HG03558 (cell line): ENCODE measurements around the gene EMX1.
A peak's percentile ranks its signal among the peaks of the same experiment; 100 is the strongest.
"Not testable (repeated sequence)": the region's sequence is repeated elsewhere in the genome, so short reads cannot be mapped to it uniquely, and the experiment has no call there.

ENCODE experiments used
- ATAC-seq: cut with Tn5 transposase; IDR thresholded peaks from one replicate; pipeline ENCODE4 v1.9.1; 2021; ENCODE audit warnings: moderate number of reproducible peaks; ENCODE audit not compliant: unreplicated experiment; ENCODE audit errors: extremely low read depth

The EMX1 gene

DNA sequence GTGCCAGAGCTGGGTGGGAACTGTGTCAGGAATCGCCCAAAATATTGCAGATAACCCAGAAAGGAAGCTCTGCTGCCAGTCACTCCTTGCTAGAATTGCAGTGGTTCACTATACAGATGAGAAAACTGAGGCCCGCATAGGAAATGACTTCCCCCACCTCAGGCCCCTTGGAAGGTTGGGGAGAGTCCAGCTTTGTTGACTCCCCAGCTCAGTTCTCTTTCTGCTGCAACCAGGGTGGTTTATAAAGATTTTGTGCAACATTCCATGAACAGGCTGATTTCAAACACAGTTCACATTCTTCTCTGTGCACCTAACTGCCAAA is 18.8 kb upstream of the EMX1 start:
- no peak for ATAC-seq

DNA sequence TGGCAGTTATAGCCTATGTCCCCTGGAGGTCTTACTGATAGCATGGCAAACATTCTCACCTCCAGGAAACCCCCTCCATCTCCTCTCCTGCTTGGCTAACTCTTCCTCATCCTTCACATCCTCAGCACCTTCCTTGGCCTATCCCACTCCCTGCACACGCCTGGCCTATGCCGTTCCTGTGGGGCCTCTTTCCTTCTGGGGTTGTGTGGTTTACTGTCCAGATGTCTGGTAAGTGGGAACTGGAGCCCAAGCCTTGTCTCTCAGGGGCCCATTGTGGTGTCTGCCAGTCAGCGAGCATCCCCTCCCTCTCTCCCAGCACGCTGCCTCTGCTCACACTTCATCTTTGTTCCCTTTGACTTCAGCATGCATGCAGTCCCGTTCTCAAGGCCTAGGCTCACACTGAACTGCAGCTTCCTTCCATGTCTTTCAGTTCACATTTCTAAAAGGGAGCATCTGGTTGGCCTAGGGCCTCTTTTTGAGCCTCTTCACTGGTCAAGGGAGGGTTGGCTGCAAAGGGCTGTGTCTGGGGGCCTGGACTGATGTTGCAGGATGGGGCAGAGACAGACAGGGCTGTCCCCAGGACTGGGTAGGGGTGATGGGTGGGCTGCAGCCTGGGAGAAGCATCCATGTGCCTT is 17.0 kb upstream of the EMX1 start:
- ATAC-seq, result no peak

DNA sequence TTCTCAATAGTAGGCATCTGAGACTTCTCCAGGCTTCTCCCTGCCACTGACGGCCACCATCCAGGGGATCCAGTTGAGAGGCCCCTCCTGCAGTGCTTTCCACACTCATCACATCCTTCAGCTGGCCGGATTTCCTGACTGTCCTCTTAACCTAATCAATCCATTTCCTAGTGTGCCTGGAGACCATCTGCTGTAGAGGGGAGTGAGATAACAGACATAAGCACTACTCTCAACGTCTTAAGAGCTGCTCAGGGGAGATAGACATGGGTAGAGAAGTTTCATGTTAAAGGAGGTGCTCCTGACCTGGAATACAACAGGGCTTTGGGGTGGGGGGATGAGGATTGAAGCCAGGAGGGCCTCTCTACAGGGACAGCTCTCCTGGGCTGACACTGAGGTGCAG is 15.9 kb upstream of the EMX1 start:
- no peak for ATAC-seq

DNA sequence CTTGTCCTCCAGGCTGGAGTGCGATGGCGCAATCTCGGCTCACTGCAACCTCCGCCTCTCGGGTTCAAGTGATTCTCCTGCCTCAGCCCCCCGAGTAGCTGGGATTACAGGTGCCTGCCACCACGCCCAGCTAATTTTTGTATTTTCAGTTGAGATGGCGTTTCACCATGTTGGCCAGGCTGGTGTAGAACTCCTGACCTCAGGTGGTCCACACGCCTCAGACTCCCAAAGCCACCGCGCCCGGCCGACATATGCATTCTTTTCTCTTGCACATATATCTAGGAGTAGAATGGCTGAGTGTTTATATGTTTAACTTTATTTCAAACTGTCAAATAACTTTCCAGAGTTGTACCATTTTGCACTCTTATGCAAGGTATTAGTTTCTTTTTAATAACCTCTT is 9.9 kb upstream of the EMX1 start:
- not testable (repeated sequence) for ATAC-seq

DNA sequence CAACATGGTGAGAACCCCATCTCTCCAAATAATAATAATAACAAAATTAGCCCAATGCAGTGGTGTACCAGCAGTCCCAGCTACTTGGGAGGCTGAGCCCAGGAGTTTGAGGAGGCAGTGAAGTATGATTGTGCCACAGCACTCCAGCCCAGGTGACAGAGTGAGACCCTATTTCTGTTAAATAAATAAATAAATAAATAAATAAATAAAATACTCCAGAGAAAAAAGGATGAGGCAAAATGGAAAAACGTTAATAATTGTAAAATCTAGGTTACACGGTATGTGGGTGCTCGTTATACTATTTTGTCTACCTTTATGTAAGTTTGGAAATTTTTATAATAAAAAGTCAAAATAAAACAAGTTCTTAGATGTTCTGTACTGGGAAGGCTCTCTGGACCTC is 8.6 kb upstream of the EMX1 start:
- ATAC-seq, result no peak

DNA sequence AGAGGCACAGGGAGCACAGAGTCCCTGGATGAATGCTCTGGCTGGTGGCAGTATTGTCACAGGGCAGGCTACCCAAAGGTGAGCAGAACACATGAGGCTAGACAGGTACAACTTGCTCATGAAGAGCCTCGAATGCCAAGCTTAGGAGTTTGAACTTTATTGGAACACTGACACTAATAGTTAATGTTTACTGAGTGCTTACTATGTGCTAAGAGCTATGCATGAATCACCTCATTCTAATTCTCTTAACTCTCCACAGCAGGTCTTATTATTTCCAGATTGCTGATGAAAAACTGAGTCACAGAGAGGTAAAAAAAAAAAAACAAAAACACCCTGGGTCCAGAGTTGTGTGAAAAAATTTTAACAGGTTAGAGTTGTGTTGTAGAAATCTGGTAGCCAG is 6.1 kb upstream of the EMX1 start:
- no peak for ATAC-seq

DNA sequence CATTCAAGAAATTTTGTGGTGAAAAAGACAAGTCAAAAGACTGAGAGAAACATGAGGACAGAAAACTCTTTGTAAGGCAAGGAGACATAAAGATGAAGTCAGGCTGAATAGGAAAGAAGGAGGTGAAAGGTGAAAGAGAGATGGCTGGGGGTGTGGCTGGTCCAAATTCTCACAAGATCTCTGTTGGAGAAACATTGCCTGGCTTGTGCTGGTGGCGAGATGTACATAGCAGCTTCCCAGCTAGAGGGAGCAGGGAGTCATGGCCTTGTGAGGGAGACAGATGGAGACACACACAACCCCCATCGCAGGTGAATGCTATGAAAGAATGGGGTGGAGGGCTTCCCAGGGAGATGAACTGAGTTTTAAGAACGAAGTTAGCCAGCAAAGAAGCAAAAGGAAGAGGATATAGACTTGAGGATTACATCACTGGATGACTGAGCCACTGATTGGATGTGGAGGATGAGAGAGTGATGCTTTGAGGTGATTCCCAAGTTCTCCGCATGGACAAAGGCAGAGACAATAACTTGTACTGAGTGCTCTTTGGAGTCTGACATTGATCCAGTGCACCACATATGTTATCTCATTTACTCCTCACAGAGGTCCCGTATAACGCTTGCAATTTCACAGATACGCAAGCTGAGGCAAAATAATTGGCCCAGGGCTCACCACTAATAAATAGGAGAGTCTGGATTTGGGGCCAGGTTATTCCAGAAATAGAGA is 3.7 kb upstream of the EMX1 start:
- ATAC-seq, result no peak

DNA sequence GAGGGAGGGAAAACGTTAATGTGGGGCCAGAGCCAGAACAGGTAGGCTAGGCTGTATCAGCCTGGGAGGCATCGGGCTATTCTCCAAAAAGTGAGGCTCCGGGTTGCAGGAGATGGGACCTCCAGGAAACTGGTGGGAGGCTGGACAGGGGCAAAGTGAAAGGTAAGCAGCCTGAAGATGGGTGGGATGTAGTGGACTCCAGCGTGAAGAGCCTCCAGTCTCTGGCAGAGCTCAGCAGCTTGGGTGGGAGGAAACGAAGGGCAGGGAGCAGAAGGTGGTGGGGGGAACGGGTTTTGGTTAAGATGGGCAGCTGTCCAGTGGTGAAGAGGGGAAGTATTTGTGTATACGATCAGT is 3.1 kb upstream of the EMX1 start:
- ATAC-seq, result no peak

DNA sequence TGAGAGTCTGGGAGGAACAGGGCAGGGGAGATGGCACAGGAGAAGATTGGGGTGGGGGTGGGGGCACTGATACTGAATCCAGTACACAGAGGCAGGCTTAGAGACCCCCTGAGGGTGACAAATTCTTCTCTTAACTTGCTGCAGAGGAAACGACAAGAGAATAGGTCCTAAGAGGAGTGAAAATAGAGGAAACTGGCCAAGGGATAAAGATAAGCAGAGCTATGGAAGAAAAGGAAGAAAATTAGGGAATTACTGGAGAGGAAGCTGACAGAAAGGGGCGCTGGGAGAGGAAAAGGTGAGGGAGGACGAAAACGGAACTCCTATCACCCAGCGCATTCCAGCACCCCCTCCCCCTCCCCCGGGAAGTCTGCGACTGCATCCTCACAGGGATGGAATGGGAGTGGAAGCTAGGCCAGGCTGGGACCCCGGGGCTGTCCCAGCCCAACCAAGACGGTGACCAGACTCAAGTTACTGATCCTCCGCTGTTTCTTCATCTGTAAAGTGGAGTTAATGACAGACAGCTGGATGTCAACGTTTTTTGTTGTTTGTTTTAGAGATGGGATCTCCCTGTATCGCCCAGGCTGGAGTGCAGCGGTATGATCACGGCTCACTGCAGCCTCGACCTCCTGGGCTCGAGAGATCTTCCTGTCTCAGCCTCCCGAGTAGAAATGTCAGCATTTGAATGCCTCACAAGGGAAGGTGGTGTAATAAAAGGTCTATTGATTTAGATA is 2.6 kb upstream of the EMX1 start:
- no peak for ATAC-seq

DNA sequence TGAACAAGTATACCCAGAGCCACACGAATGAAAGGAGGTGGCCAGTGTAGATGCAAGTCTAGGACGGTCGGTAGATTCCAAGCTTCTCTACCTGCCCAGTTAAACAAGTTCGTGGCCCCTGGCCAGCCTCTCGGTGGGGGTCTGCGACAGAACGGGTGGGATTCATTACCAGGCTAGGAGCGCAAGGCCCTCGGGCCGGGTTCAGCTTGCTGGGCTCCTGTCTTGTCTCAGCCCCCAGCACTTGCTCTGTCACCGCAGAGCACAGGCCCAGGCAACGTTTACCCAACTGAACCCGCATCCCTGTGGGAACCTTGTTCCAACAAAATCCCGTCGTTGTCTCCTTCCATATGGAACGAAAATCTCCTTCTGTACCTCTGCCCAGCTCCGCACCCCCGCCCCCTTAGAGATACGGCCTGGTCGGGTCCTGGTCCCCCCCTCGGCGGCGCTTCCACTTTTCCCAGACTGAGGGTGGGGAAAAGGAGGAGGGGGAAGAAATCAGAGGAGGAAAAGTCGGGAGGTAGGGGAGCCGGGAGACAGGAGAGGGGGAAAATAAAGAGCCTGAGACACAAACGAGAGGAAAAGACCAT is 1.9 kb upstream of the EMX1 start:
- ATAC-seq, result no peak

DNA sequence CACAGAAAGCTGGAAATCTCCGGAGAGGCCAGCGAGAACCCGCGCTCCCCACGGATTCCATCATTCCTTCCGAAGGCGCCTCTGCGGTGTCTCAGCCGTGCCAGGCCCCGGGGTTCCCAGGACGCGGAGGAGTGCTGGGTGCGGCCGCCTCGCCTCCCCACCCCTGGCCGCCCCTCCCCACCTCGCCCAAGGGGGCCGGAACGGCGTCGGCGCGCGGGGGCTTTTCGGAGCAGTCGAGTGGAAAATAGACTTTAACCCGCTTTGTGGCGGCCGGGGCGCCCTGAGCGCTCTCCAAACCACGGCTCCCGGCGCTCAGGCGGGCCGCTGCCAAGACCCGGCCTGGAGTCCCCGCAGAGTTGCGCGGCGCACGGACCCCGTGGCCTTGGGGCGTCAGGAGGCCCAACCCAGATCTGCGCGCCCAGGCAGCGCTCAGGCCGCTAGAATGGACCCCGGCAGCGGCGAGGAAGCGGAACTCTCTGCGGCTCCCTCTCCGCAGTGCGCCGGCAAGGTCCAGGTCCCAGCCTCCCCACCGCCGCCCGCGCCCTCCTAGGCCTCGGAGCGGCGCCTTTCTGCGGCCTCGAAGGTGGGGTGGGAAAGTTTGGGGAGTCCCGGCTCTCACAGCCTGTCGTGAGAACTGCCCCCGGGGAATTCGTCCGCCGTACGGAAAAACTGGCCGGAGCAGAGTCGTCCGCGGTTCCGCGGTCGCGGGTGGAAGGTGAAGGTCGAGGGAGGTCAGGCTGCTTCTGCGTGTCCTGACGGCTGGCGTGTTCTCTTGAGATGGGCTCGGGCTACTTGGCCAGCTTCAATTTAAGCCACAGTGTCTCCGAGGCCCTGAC is 1.2 kb upstream of the EMX1 start:
- ATAC-seq, result peak; percentile 35

DNA sequence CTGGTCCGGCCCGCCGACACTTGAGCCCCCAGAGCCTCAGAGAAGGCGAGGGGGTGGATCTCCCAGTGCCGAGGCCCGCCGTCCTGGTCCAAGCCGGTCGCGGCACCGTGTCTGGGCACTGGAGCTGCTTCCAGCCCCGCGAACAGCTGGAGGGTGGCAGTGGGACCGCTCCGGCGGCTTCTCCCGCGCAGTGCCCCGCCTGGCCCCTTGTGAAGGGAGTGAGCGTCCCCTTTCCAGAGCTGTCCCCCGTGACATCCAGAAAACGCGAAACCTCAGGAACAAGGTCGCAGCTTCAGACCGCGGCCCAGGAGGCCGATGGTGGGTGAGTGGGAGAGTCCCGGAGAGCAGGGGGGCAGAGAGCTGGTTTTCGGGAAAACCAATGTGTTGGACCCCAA is 579 bp upstream of the EMX1 start:
- no peak for ATAC-seq

DNA sequence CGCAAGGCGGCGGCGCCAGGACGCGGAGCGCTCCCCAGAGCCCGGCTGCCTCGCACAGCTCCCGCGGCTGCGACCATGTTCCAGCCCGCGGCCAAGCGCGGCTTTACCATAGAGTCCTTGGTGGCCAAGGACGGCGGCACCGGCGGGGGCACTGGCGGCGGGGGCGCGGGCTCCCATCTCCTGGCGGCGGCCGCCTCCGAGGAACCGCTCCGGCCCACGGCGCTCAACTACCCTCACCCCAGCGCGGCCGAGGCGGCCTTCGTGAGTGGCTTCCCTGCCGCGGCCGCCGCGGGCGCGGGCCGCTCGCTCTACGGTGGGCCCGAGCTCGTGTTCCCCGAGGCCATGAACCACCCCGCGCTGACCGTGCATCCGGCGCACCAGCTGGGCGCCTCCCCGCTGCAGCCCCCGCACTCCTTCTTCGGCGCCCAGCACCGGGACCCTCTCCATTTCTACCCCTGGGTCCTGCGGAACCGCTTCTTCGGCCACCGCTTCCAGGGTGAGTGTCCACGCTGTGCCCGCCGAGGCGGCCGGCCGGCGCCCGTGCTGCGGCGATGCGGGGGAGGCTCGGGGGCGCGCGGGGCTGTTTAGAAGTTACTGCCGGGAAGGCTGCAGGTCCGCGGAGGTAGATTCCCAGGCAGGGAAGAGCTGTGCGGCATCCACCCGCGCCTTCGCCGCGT is 696 bp downstream of the EMX1 start:
- no peak for ATAC-seq

DNA sequence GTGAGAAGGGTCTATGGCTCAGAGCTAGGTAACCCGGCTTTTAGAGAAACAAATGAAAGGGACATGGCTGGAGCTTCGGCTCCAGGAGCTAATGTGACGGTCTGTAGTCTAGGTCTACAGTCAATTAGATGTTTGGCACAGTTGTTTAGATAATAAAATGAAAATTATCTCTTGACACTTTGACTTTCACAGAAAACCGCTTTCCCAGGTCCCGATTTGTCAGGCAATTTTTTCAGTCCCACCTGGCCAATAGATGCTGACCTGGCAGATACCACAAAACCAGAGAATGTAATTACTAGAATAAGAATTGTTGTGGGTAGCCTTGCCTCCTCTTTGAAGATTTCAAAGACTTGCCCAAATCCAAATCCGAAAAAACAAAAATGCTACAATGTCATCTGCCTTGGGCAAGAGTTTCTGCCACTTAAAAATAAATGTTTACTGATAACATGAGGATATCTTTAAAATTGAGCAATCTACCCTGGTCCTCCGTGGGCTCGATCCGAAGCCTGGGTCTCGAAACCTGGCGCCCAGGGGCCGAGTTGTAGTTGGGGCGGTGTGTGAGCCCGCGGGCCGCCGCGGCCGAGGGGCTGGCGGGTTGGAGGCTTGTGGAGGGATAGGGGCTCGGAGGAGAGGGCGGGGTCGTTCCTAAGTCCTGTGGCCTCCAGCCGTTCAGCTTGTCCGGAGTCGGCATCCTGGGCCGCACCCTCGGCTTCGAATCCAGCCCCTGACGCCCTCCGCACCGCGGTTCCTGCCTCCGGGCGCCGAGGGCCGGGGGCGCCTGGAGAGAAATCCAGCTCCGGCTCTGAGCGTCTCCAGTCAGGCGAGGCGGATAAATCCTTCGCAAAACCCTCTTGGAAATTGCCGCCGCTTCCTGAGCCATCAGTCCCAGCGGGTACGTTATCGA is 2.3 kb downstream of the EMX1 start:
- no peak for ATAC-seq

DNA sequence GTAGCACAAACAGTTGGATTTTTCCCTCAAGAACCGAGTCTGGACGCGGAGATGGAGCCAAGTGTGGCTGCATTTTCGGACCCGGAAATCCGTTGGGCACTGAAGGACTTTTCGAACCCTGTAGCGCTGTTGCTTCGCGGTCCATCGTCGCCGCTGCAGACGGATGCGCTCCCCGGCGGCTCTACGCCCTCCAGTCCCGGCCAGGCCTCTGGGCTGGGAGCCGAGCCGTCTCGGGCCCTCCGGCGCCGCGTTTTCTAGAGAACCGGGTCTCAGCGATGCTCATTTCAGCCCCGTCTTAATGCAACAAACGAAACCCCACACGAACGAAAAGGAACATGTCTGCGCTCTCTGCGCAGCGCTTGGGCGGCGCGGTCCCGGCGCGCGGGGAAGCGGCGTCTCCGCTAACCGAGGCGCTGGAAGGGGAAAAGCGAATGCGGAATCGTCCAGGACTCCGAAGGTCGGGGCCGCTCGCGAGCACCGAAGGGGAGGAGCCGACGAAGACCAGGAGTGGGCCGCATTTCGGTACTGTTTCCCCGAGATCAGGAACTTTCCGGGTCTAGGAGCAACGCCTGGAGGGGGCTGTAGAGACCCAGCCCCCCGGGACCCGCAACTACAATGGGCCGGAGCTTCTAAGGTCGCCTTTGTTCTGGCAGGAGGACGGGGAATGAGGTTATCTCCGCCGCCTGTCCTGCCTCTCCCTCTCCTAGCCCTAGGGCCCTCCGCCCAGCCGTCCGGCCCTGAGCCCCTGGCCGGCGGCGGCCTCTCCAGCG is 3.2 kb downstream of the EMX1 start:
- no peak for ATAC-seq

DNA sequence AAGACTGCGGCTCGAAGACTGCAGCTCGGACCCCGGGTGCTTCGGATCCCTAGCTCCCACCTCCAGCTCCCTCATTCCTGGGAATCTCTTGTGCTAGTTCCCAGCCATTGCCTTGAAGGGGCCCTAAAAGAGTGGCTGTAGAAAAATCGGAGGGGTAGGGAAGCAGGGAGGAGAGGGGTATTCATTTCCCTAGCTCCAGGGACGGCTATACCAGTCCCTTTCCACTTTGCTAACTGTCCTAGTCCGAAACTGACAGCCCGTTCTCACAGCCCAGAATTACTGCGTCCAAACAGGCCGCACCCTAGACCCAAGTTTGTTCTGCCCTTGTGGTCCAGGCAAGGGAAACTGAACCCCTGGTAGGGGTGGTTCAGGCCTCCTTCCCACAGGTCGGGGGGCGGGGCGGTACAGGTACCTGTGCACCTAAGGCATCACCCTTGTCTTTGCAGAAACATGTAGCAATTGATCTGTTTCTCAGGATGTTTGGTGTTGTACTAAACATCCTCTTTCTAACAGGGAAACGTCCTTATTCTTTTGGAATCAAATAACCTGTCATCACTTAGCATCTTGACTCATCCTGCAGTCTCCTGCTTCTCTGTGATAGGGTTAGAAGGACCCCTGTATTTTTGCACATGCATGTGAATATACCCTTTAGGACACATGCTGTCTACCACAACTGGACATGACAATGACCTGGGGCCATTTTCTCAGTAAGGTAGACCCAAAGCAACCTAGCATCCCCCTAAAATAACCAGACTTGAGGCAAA is 4.0 kb downstream of the EMX1 start:
- no peak for ATAC-seq

DNA sequence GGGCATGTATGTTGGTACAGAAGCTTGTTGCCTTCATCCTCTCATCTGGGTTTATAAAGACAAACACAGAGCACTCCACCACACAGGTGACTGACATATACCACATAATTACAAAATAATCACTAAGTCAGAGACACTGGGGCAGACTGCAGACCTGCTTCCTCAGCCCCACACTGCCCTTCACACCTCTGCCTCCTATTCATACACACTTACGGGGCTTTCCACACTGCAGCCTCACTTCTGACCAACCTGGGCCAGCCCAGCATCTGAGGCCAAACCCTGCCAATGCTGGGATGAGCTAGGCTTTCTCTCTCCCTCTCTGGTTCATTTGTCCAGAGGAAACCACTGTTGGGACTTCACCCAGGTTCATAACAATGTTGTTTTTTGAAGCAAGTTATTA is 4.5 kb downstream of the EMX1 start:
- no peak for ATAC-seq
